ENCODE results near the gene SELENOS.

The SELENOS gene

GRCh38 chr15:101250873-101251829 lies 26.1 kb downstream of the SELENOS start:
- DNase-seq: no peak

- no peak for DNase-seq
These were observed 26.9 kb downstream of the SELENOS start for GRCh38 chr15:101250341-101250831.

- no peak for DNase-seq
These were observed 29.0 kb downstream of the SELENOS start for GRCh38 chr15:101248274-101248673.

GRCh38 chr15:101246824-101247745 lies 30.2 kb downstream of the SELENOS start:
- DNase-seq: no peak

- DNase-seq: no peak
These were observed 30.9 kb downstream of the SELENOS start for GRCh38 chr15:101246391-101246790.

GRCh38 chr15:101244889-101245668 lies 32.2 kb downstream of the SELENOS start:
- no peak for DNase-seq

- DNase-seq: no peak
These were observed 33.1 kb downstream of the SELENOS start for GRCh38 chr15:101244036-101244781.

- no peak for DNase-seq
These were observed 33.9 kb downstream of the SELENOS start for GRCh38 chr15:101243420-101243819.

GRCh38 chr15:101242999-101243336 lies 34.3 kb downstream of the SELENOS start:
- DNase-seq: no peak

GRCh38 chr15:101242160-101242998 lies 34.9 kb downstream of the SELENOS start:
- no peak for DNase-seq

GRCh38 chr15:101240358-101240757 lies 36.9 kb downstream of the SELENOS start:
- DNase-seq: no peak

- no peak for DNase-seq
These were observed 37.6 kb downstream of the SELENOS start for GRCh38 chr15:101239724-101240136.

GRCh38 chr15:101237251-101237650 lies 40.0 kb downstream of the SELENOS start:
- no peak for DNase-seq

- no peak for DNase-seq
These were observed 43.5 kb downstream of the SELENOS start for GRCh38 chr15:101233651-101234280.

- no peak for DNase-seq
These were observed 44.6 kb downstream of the SELENOS start for GRCh38 chr15:101232677-101233076.

GRCh38 chr15:101228313-101228712 lies 49.0 kb downstream of the SELENOS start:
- no peak for DNase-seq

GRCh38 chr15:101225658-101226057 lies 51.6 kb downstream of the SELENOS start:
- no peak for DNase-seq
